GM19239 (cell line): ENCODE measurements around the gene TMEM259.

Source experiments
- DNase-seq: peaks from one replicate; pipeline ENCODE4 v3.0.0; 2011; ENCODE audit warnings: low spot score; ENCODE audit not compliant: insufficient read length
- FAIRE-seq: peaks from 2 replicates; lab custom pipeline; 2011; peaks lifted over from hg19 to GRCh38; lab: Jason Lieb, UNC

The TMEM259 gene

DNA sequence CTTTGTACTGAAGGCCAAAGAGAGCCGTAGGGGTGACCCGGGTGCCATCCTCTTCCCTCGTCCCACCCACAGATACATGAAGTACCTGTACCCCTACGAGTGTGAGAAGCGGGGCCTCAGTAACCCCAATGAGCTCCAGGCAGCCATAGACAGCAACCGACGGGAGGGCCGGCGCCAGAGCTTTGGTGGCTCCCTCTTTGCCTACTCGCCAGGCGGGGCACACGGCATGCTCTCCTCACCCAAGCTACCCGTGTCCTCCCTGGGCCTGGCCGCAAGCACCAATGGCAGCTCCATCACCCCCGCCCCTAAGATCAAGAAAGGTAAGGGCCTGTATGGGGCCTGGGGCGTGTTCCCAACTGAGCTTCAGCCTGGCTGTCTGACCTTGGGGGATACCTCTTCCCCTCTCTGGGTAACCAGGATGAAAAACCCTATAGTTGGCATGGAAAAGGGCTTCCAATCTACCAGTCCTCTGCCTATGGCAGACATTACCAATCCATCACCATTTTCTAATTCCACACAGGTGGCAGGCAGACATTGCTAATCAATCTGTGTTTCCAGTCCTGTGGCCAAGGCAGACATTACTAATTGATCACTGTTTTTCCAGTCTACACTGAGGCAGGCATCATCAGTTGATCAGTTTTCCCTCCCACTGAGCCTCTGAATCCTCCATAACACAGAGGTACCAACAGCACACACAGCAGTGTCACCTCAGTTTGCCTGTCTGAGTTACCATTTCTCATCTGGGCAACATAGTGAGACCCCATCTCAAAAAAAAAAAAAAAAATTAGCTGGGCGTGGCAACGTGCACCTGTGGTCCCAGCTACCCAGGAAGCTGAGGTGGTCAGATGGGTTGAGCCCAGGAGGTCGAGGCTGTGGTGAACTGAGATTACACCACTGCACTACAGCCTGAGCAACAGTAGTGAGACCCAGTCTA lies 55.9 kb downstream of the TMEM259 start:
- FAIRE-seq (no peak), DNase-seq (no peak)

DNA sequence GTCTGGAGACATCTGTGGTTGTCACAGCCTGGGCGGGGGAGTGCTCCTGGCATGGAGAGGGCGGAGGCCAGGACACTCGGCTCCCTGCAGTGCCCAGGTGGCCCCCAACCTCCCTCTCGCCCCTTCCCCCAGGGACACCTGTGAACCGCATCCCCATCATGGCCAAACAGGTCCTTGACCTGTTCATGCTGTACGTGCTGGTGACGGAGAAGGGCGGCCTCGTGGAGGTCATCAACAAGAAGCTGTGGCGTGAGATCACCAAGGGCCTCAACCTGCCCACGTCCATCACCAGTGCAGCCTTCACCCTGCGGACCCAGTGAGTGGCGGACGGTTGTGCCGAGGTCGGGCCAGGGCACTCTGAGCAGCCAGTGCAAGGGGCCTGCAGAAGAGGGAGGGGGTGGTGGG lies 56.8 kb downstream of the TMEM259 start:
- DNase-seq, result no peak
- FAIRE-seq, result no peak

DNA sequence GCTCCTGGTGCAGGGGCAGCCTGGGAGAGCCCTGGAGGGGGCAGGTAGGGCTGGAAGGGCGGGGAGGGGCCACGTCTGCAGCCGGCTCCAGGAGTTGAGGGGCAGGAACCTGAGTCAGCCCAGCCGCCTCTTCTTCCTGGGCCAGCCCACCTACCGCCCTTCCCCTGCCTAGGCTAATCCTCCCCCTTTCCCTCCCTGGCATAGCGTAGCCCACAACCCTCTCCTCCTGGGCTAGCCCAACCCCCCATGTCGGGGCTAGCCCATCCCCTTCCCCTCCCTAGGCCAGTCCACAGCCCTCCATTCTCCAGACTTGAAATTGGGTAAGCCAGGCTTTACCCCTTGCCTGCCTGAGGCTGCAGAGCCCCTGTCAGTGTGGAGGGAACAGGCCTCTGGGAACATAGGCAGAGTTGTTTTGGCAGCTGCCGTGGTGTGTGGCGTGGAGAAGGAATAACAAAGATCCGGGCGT lies 57.4 kb downstream of the TMEM259 start:
- no peak for DNase-seq
- no peak for FAIRE-seq

DNA sequence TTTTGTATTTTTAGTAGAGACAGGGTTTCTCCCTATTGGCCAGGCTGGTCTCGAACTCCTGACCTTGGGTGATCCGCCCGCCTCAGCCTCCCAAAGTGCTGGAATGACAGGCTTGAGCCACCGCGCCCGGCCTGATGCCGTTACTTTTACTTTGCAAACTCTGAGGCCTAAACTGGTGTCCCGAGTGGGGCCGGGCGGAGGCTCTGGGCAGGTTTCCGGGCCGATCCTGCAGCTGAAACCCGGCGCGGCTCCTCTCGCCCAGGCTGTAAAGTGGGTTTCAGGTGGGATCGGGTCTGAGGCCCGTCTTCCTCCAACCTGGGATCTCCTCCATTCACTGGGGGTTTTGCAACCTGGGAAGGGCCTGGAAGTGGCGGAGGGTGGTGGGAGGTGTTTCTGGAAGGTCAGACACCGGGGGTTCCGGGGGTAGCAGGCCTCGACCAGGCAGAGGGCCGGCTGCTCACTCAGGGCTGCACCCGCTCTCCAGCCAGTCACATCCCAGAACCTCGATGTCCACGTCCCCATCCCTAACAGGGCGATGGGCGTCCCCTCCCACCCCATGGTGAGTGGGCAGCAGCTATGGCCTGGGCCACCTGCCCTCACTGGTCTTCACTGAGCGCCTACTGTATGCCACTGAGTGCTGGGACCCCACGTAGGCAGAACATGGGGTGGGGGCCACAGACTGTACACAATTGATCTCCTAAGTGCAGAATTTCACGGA lies 58.1 kb downstream of the TMEM259 start:
- DNase-seq (no peak), FAIRE-seq (no peak)

DNA sequence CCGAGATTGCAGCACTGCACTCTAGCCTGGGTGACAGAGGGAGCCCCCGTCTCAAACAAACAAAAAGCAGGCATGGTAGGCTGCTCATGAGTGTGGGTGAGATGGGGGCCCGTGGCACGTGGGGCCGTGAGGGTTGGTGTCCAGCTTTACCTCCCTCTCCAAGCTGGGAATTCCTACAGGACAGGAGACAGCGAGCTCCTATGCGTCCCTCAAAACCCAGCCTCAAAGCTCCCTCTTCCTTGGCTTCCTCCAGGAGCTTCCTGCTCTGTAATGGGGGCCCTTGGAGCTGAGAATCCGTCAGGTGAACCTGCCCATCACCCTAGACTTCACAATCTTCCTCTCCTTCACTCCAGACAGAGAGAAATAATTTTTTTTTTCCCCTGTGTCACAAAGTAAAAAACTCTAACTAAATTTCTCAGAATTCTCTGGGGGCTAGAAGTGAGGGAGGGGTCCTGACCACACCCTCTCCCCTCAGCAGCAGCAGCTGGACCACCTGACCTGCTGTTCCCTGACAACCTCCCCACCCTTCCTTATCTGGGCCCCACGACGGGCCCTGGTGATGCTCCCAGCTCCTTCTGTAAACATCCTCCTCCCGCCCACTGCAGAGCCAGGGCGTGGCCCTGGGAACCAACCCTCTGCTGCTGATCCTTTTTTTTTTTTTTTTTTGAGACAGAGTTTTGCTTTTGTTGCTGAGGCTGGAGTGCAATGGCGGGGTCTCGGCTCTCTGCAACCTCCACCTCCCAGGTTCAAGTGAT lies 58.9 kb downstream of the TMEM259 start:
- FAIRE-seq (no peak), DNase-seq (no peak)

DNA sequence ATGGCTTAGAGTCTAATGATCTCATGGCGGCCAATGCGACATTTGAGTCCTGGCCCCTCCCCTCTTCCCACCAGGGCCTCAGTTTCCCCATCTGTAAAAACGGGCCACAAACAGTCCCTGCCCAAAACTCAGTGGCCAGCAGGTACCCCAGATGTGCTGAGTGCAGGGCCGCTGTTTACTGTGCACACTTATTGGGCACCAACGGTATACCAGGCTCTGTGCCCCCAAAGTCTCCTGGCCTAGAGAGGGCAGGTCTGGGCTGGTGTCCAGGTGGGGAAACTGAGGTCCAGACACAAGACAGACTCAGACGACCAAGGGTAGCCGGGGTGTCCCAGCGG lies 60.4 kb downstream of the TMEM259 start:
- DNase-seq, result no peak

DNA sequence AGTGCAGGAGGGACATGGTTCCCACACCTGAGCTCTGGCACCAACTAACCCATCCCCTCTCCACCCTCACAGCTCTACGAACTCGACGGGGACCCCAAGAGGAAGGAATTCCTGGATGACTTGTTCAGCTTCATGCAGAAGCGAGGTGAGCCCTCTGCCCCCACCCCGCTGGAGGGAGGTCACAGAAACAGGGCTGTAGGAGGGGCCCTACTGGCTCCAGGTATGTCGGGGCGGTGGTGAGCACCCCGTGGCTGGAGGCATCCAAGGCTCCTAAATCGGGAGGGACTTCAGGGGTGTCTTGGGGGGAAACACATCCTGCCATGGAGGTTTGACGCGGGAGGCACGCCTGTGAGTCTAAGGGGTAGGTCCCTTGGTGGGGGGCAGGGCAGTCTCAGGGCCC lies 60.9 kb downstream of the TMEM259 start:
- no peak for FAIRE-seq
- no peak for DNase-seq

More for the DNA sequence above, 60.4 kb downstream of the TMEM259 start:
- FAIRE-seq, result no peak
